ENCODE measurements around the gene CEACAM21.

The CEACAM21 gene

DNA sequence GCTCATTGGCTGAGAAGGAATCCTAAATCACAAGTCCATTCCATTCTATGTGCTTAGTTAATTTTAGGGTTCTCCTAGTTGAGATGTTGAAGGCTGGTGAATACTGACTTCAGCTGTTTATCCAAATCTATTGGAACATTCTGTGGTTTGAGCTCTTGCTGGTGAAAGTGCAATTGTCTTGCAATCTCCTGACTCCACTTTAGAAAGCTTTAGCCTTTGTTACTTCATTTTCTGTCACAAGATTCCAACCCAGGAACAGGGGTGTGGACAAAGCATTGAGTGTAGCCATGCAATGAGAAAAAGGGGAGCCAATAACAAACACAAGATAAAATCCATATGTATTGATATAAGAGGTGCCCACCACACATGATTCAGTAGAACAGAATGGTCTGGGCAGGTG, 15.0 kb downstream of the CEACAM21 start (continued):
- TF ChIP-seq, protein P1, sequence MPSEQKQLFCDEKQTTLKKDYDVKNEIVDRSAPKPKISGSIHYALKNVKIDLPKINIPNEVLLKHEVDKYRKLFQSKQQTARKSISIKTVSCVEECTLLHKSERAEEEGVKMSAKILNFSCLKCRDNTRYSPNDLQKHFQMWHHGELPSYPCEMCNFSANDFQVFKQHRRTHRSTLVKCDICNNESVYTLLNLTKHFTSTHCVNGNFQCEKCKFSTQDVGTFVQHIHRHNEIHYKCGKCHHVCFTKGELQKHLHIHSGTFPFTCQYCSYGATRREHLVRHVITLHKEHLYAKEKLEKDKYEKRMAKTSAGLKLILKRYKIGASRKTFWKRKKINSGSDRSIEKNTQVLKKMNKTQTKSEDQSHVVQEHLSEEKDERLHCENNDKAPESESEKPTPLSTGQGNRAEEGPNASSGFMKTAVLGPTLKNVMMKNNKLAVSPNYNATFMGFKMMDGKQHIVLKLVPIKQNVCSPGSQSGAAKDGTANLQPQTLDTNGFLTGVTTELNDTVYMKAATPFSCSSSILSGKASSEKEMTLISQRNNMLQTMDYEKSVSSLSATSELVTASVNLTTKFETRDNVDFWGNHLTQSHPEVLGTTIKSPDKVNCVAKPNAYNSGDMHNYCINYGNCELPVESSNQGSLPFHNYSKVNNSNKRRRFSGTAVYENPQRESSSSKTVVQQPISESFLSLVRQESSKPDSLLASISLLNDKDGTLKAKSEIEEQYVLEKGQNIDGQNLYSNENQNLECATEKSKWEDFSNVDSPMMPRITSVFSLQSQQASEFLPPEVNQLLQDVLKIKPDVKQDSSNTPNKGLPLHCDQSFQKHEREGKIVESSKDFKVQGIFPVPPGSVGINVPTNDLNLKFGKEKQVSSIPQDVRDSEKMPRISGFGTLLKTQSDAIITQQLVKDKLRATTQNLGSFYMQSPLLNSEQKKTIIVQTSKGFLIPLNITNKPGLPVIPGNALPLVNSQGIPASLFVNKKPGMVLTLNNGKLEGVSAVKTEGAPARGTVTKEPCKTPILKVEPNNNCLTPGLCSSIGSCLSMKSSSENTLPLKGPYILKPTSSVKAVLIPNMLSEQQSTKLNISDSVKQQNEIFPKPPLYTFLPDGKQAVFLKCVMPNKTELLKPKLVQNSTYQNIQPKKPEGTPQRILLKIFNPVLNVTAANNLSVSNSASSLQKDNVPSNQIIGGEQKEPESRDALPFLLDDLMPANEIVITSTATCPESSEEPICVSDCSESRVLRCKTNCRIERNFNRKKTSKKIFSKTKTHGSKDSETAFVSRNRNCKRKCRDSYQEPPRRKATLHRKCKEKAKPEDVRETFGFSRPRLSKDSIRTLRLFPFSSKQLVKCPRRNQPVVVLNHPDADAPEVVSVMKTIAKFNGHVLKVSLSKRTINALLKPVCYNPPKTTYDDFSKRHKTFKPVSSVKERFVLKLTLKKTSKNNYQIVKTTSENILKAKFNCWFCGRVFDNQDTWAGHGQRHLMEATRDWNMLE (tag by site-specific recombination; conservative IDR thresholded peaks at IDR 0.05; ENCODE audit: low read depth), result no peak
- TF ChIP-seq ZSCAN23 (tag by site-specific recombination; IDR thresholded peaks at IDR 0.05) (no peak), ZNF610 (tag by site-specific recombination; IDR thresholded peaks at IDR 0.05; ENCODE audit: borderline replicate concordance) (no peak), ZNF239 (tag by site-specific recombination; IDR thresholded peaks at IDR 0.05) (no peak), YY1 (tag by site-specific recombination; IDR thresholded peaks at IDR 0.05) (no peak), ZNF169 (tag by site-specific recombination; IDR thresholded peaks at IDR 0.05) (no peak), ZNF658 (tag by site-specific recombination; IDR thresholded peaks at IDR 0.05) (no peak), ZNF585B (tag by site-specific recombination; IDR thresholded peaks at IDR 0.05) (no peak), HOXD13 (CRISPR knock-in tag; IDR thresholded peaks at IDR 0.05; ENCODE audit: borderline replicate concordance) (no peak)
- TF ChIP-seq, protein P2, sequence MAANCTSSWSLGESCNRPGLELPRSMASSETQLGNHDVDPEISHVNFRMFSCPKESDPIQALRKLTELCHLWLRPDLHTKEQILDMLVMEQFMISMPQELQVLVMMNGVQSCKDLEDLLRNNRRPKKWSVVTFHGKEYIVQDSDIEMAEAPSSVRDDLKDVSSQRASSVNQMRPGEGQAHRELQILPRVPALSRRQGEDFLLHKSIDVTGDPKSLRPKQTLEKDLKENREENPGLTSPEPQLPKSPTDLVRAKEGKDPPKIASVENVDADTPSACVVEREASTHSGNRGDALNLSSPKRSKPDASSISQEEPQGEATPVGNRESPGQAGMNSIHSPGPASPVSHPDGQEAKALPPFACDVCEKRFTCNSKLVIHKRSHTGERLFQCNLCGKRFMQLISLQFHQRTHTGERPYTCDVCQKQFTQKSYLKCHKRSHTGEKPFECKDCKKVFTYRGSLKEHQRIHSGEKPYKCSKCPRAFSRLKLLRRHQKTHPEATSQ (tag by site-specific recombination; IDR thresholded peaks at IDR 0.05), result no peak
- TF ChIP-seq, protein P3, sequence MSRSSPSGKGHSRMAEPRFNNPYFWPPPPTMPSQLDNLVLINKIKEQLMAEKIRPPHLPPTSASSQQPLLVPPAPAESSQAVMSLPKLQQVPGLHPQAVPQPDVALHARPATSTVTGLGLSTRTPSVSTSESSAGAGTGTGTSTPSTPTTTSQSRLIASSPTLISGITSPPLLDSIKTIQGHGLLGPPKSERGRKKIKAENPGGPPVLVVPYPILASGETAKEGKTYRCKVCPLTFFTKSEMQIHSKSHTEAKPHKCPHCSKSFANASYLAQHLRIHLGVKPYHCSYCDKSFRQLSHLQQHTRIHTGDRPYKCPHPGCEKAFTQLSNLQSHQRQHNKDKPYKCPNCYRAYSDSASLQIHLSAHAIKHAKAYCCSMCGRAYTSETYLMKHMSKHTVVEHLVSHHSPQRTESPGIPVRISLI (tag by site-specific recombination; IDR thresholded peaks at IDR 0.05), result no peak

DNA sequence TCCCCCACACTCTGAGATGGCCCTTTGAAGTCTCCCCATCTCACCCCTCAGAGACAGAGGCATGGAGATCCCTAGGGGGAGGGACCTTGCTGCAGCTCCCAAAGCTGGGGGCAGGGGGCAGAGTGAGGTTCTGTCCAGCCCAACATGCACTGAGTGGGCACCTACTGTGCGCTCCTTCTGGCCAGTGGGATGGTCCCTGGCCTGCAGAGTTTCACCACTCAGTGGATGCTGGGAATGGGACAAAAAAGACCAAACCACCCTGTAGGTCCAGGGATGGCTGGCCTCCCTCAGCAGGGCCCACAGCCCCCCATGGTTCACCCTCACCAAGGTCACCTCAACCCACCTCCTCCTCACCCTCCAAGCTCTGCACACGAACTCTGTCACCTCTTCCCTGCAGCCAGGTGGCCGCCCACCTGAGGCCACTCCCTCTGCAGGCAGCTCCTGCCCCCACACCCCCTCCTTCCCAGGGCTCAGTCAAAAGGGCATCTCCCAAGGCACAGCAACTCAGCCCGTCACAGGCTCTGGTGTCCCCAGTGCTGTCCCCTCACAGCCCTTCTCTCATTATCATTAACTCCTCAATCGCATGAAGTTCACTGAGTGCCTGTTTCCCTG, 16.1 kb downstream of the CEACAM21 start:
- Histone ChIP-seq H3K4me3 (ENCODE audit: low read depth, low read length) (no peak overlapping the region), H3K4me1 (ENCODE audit: control insufficient read depth, insufficient read depth, low read length) (0 out of 2 replicates have a peak, but pooled peaks cover 2% of the 10 kb centered on the region), H3K36me3 (ENCODE audit: control insufficient read depth in 2 of 2, insufficient read depth in 1 of 2, low read length in 2 of 2) (no peaks in the 10 kb centered on the region), H3K9me3 (ENCODE audit: control insufficient read depth, insufficient read depth, low read depth, low read length) (peaks cover 2% of the 10 kb centered on the region; the same call in 1 of the 2 replicates), H3K27ac (ENCODE audit: extremely low read depth, low read depth, low read length) (no peak overlapping the region)
- TF ChIP-seq ZFHX2 (tag by site-specific recombination; conservative IDR thresholded peaks at IDR 0.05) (peak; percentile 26; the same call in 1 of the 2 replicates), ZNF544 (tag by site-specific recombination; IDR thresholded peaks at IDR 0.05) (no peak)
- CTCF ChIA-PET, result interaction anchor here (0.6 to 6.3 kb wide), 6 partner anchors 20 to 240 kb away, joined by 3 to 59 read pairs (median 4); no protein-coding TSS in a partner anchor
- POLR2A ChIA-PET, result no interaction called here

DNA sequence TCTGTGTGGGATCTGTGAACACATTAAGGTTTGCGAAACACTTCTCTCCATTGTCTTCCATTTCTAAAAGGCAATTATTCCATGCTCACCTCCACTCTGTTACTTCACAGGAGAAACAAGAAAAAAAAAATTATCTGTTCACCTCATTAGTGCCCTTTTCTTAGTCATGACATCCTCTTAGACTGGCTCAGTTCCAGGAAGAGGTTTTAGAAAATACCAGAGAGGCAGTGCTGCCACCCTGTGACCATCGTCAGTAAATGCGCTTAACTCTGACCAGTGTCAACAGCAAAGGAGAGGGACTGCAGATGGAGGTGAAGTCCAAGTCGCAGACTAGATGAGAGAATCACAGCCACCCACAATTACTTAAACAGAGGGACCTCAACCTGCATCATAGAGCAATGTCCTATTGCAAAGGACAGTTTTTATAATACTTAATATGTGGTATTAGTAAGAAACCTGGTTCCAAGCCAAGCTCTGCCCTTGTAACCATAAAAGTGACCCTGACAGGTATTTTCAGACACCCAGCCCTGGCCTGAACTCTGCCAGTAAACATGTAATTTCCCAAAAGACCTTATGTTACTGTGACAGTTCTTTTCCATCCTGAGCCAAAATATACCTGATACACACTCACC, 19.4 kb downstream of the CEACAM21 start:
- H3K4me3 ChIP-seq (ENCODE audit: low read depth, low read length), result no peak overlapping the region
- peaks cover 2% of the 10 kb centered on the region; the same call in 1 of the 2 replicates for H3K9me3 ChIP-seq (ENCODE audit: control insufficient read depth, insufficient read depth, low read depth, low read length)
- peaks cover 10% of the 10 kb centered on the region for H3K4me1 ChIP-seq (ENCODE audit: control insufficient read depth, insufficient read depth, low read length)
- no peak overlapping the region for H3K27ac ChIP-seq (ENCODE audit: extremely low read depth, low read depth, low read length)
- POLR2A ChIA-PET, result no interaction called here
- CTCF ChIA-PET, result interaction anchor here (0.6 to 6.3 kb wide), 26 partner anchors 9 to 1132 kb away, joined by 3 to 59 read pairs (median 4); no protein-coding TSS in a partner anchor
- no peaks in the 10 kb centered on the region for H3K36me3 ChIP-seq (ENCODE audit: control insufficient read depth in 2 of 2, insufficient read depth in 1 of 2, low read length in 2 of 2)
- TF ChIP-seq SP3 (tag by site-specific recombination; IDR thresholded peaks at IDR 0.05) (no peak), MYNN (tag by site-specific recombination; IDR thresholded peaks at IDR 0.05; ENCODE audit: borderline replicate concordance) (no peak), ZNF776 (tag by site-specific recombination; IDR thresholded peaks at IDR 0.05; ENCODE audit: borderline replicate concordance) (no peak), ZNF366 (tag by site-specific recombination; conservative IDR thresholded peaks at IDR 0.05) (0 out of 2 replicates have a peak, but pooled peaks have one; percentile 11), GLI4 (tag by site-specific recombination; IDR thresholded peaks at IDR 0.05) (no peak), ZNF214 (tag by site-specific recombination; IDR thresholded peaks at IDR 0.05; ENCODE audit: borderline replicate concordance) (no peak), TCF7L2 (IDR thresholded peaks at IDR 0.05; ENCODE audit: borderline replicate concordance, low read depth, low read length) (no peak), ZNF2 (tag by site-specific recombination; IDR thresholded peaks at IDR 0.05) (no peak)
- TF ChIP-seq, protein P4, sequence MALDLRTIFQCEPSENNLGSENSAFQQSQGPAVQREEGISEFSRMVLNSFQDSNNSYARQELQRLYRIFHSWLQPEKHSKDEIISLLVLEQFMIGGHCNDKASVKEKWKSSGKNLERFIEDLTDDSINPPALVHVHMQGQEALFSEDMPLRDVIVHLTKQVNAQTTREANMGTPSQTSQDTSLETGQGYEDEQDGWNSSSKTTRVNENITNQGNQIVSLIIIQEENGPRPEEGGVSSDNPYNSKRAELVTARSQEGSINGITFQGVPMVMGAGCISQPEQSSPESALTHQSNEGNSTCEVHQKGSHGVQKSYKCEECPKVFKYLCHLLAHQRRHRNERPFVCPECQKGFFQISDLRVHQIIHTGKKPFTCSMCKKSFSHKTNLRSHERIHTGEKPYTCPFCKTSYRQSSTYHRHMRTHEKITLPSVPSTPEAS (tag by site-specific recombination; IDR thresholded peaks at IDR 0.05), result no peak
- TF ChIP-seq, protein P5, sequence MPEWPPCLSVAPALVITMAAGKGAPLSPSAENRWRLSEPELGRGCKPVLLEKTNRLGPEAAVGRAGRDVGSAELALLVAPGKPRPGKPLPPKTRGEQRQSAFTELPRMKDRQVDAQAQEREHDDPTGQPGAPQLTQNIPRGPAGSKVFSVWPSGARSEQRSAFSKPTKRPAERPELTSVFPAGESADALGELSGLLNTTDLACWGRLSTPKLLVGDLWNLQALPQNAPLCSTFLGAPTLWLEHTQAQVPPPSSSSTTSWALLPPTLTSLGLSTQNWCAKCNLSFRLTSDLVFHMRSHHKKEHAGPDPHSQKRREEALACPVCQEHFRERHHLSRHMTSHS (tag by site-specific recombination; IDR thresholded peaks at IDR 0.05), result no peak

All from HEK293 (cell line).